Esophagus muscularis mucosa (tissue), 3 donors: ENCODE results near the gene SUMO3.

Experiments used
- POLR2A ChIP-seq: fragments of 450-650 bp; IDR thresholded peaks from one replicate; pipeline ENCODE4 v1.6.1; 2017; ENCODE audit warnings: antibody characterized with exemption, moderate library complexity, mild to moderate bottlenecking, low read depth
- TF ChIP-seq, protein P1 (sequence below), 3 experiments: fragments of 200-600 bp in 2 of 3; fragments of 450-650 bp in 1 of 3; sonication (generic) in 2 of 3; IDR thresholded peaks; one replicate each; pipeline ENCODE4 v1.5.1; 2017 to 2019; ENCODE audit warnings: antibody characterized with exemption in 3 of 3, mild to moderate bottlenecking in 2 of 3, moderate library complexity in 1 of 3

DNA sequence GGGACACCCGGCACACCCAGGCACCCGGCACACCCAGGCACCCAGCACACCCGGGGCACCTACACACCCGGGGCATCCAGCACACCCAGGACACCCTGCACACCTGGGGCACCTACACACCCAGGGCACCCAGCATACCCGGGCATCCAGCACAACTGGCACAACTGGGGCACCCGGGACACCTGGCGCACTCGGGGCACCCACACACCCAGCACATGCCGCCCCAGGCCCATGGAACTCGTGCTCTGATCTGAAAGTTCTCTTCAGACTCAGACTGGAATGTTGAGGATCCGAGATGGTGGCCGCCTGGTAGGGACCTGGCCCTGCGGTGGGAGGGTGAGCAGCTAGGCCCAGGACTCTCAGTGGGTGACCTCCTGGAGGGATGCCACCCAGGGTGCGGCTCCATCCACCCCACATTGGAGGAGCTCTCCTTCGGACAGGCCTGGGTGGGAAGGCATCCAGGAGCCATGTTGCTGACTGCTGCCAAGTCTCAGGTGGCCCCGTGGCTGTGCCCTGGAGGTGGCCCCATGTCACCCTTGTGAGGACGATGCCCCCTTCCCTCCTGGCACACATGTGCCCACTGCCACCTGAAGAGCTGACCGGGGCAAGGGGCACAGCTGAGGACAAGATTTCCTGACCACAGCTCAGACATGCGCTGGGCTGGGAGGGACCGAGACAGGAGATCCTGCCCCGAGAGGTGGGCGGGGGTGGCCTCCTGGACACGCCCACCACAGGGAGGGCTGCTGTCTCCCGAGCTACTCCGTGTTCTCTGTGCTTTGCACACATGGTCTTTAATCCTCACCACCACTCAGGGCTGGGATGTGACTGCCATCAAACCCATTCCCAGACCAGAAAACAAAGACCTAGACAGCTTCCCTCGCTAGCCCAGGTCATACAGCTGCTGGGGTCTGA is 53.3 kb downstream of the SUMO3 start:
- TF ChIP-seq, protein P1, sequence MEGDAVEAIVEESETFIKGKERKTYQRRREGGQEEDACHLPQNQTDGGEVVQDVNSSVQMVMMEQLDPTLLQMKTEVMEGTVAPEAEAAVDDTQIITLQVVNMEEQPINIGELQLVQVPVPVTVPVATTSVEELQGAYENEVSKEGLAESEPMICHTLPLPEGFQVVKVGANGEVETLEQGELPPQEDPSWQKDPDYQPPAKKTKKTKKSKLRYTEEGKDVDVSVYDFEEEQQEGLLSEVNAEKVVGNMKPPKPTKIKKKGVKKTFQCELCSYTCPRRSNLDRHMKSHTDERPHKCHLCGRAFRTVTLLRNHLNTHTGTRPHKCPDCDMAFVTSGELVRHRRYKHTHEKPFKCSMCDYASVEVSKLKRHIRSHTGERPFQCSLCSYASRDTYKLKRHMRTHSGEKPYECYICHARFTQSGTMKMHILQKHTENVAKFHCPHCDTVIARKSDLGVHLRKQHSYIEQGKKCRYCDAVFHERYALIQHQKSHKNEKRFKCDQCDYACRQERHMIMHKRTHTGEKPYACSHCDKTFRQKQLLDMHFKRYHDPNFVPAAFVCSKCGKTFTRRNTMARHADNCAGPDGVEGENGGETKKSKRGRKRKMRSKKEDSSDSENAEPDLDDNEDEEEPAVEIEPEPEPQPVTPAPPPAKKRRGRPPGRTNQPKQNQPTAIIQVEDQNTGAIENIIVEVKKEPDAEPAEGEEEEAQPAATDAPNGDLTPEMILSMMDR (IDR thresholded peaks at IDR 0.05): no peak
- TF ChIP-seq POLR2A: no peak
